ENCODE data around the gene FAM89B. TPM values are rescaled to one million over a fixed set of nuclear protein-coding genes. Genes with fewer than 3 reads are reported as not detected.

Gene FAM89B
- total RNA-seq, 2 donors from 2014 or later = 53.3 to 127 TPM

- no peak for ATAC-seq (ENCODE audit: insufficient number of reproducible peaks, low FRiP score, low read depth)
- Histone ChIP-seq H3K27me3 (replicated peaks; ENCODE audit: insufficient read depth) (no peaks in the 10 kb centered on the region), H3K36me3 (peaks cover 11% of the 10 kb centered on the region), H3K4me1 (ENCODE audit: control insufficient read depth in 1 of 2, low read depth in 2 of 2) (peaks cover 40 to 57% of the 10 kb centered on the region in 2 donors), H3K9me3 (no peaks in the 10 kb centered on the region), H3K27ac (peak overlapping the region; percentile 96 to 99), H3K4me3 (peak overlapping the region; percentile 80)
- TF ChIP-seq CTCF (IDR thresholded peaks at IDR 0.05) = no peak
- DNase-seq (ENCODE audit: low spot score) = peak; percentile 47
These were observed 16.6 kb upstream of the FAM89B start for GRCh38 chr11:65555693-65556231.

- Histone ChIP-seq H3K4me3 (peak overlapping the region; percentile 80), H3K27ac (peak overlapping the region; percentile 96 to 99), H3K36me3 (peaks cover 4% of the 10 kb centered on the region), H3K9me3 (no peaks in the 10 kb centered on the region), H3K27me3 (replicated peaks; ENCODE audit: insufficient read depth) (no peaks in the 10 kb centered on the region), H3K4me1 (ENCODE audit: control insufficient read depth in 1 of 2, low read depth in 2 of 2) (peaks cover 43 to 66% of the 10 kb centered on the region in 2 donors)
- no peak for TF ChIP-seq CTCF (IDR thresholded peaks at IDR 0.05)
- ATAC-seq (ENCODE audit: insufficient number of reproducible peaks, low FRiP score, low read depth) (no peak), DNase-seq (ENCODE audit: low spot score) (no peak)
These were observed 15.7 kb upstream of the FAM89B start for GRCh38 chr11:65556470-65557279.

- H3K36me3 ChIP-seq = no peaks in the 10 kb centered on the region
- no peaks in the 10 kb centered on the region for H3K27me3 ChIP-seq (replicated peaks; ENCODE audit: insufficient read depth)
- ATAC-seq (ENCODE audit: insufficient number of reproducible peaks, low FRiP score, low read depth) (no peak), DNase-seq (ENCODE audit: low spot score) (no peak)
- TF ChIP-seq CTCF (IDR thresholded peaks at IDR 0.05) = no peak
- no peaks in the 10 kb centered on the region for H3K9me3 ChIP-seq
- peaks cover 43 to 73% of the 10 kb centered on the region in 2 donors for H3K4me1 ChIP-seq (ENCODE audit: control insufficient read depth in 1 of 2, low read depth in 2 of 2)
- peak overlapping the region; percentile 96 to 99 for H3K27ac ChIP-seq
- H3K4me3 ChIP-seq = peak overlapping the region; percentile 80
These were observed 14.9 kb upstream of the FAM89B start for GRCh38 chr11:65557280-65558001.

- H3K4me3 ChIP-seq = peak within 1 kb of the TSS; percentile 80
- no peak for TF ChIP-seq CTCF (IDR thresholded peaks at IDR 0.05)
- DNase-seq (ENCODE audit: low spot score) (peak; percentile 40), ATAC-seq (ENCODE audit: insufficient number of reproducible peaks, low FRiP score, low read depth) (peak; percentile 58)
- H3K9me3 ChIP-seq = no peaks in the 10 kb centered on the region
- peak within 1 kb of the TSS; percentile 96 to 99 for H3K27ac ChIP-seq
- no peaks in the 10 kb centered on the region for H3K27me3 ChIP-seq (replicated peaks; ENCODE audit: insufficient read depth)
- H3K36me3 ChIP-seq = no peaks in the 10 kb centered on the region
- H3K4me1 ChIP-seq (ENCODE audit: control insufficient read depth in 1 of 2, low read depth in 2 of 2) = peaks cover 43 to 73% of the 10 kb centered on the region in 2 donors
These were observed 14.1 kb upstream of the FAM89B start, which contains the start of gene LTBP3 for GRCh38 chr11:65558002-65558929. LTBP3 (minus strand) TSS chr11:65558359; CDS start chr11:65557959, 400 bp downstream.
